Loucy (cell line): ENCODE data around the gene MATR3.

Experiments used
- CTCF ChIP-seq: fragments of 200-600 bp; sonication (generic); conservative IDR thresholded peaks from 2 replicates; pipeline ENCODE4 v1.5.1; 2014; ENCODE audit warnings: mild to moderate bottlenecking, antibody characterized with exemption, low read length
- EZH2phosphoT487 ChIP-seq: fragments of 200-600 bp; IDR thresholded peaks from 2 replicates; pipeline ENCODE4 v1.6.1; 2018; ENCODE audit warnings: antibody characterized with exemption, mild to moderate bottlenecking, moderate library complexity, borderline replicate concordance

GRCh38 chr5:139297439-139298133 lies 4.0 kb downstream of the MATR3 start:
- no peak for TF ChIP-seq EZH2phosphoT487
- TF ChIP-seq CTCF: no peak
